ENCODE results near the gene MPL.
A peak's percentile ranks its signal among the peaks of the same experiment; 100 is the strongest.

Gene MPL

DNA sequence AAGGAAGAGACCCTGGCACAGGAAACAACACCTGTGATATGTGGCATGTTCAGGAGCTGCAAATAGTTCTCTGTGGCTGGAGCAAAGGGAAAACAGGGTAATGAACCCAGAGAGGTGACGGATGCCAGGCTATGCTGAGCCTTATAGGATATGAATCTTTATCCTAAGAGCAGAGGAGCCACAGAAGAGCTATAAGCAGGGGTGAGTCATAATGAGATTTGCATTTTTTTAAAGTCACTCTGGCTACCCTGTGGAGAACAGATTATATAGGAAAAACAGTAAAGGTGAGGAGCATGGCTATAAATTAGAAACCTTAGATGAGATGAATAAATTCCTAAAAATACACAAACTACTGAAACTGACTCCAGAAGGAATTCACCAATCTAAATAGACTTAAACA, 12.8 kb upstream of the MPL start:
- Histone ChIP-seq H3K9me3 (ENCODE audit: control insufficient read depth, insufficient read depth, low read depth, low read length) (no peaks in the 10 kb centered on the region), H3K4me1 (ENCODE audit: control insufficient read depth, insufficient read depth, low read length) (no peaks in the 10 kb centered on the region), H3K27ac (ENCODE audit: extremely low read depth, low read depth, low read length) (no peak overlapping the region), H3K36me3 (ENCODE audit: control insufficient read depth in 2 of 2, insufficient read depth in 1 of 2, low read length in 2 of 2) (no peaks in the 10 kb centered on the region), H3K4me3 (ENCODE audit: low read depth, low read length) (no peak overlapping the region)
- ChIA-PET CTCF (no interaction called here), POLR2A (no interaction called here)
- no peak for TF ChIP-seq ZNF155 (tag by site-specific recombination; IDR thresholded peaks at IDR 0.05)
- TF ChIP-seq, protein P1, sequence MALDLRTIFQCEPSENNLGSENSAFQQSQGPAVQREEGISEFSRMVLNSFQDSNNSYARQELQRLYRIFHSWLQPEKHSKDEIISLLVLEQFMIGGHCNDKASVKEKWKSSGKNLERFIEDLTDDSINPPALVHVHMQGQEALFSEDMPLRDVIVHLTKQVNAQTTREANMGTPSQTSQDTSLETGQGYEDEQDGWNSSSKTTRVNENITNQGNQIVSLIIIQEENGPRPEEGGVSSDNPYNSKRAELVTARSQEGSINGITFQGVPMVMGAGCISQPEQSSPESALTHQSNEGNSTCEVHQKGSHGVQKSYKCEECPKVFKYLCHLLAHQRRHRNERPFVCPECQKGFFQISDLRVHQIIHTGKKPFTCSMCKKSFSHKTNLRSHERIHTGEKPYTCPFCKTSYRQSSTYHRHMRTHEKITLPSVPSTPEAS (tag by site-specific recombination; IDR thresholded peaks at IDR 0.05) = no peak
- TF ChIP-seq, protein P2, sequence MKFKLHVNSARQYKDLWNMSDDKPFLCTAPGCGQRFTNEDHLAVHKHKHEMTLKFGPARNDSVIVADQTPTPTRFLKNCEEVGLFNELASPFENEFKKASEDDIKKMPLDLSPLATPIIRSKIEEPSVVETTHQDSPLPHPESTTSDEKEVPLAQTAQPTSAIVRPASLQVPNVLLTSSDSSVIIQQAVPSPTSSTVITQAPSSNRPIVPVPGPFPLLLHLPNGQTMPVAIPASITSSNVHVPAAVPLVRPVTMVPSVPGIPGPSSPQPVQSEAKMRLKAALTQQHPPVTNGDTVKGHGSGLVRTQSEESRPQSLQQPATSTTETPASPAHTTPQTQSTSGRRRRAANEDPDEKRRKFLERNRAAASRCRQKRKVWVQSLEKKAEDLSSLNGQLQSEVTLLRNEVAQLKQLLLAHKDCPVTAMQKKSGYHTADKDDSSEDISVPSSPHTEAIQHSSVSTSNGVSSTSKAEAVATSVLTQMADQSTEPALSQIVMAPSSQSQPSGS (tag by site-specific recombination; IDR thresholded peaks at IDR 0.05; ENCODE audit: low read depth) = no peak
- TF ChIP-seq FEZF1 (tag by site-specific recombination; IDR thresholded peaks at IDR 0.05) = no peak
- TF ChIP-seq SP3 (tag by site-specific recombination; IDR thresholded peaks at IDR 0.05) = no peak
- TF ChIP-seq ZNF311 (tag by site-specific recombination; IDR thresholded peaks at IDR 0.05; ENCODE audit: borderline replicate concordance) = no peak
- TF ChIP-seq MEIS1 (CRISPR knock-in tag; IDR thresholded peaks at IDR 0.05; ENCODE audit: borderline replicate concordance) = no peak
- TF ChIP-seq, protein P3, sequence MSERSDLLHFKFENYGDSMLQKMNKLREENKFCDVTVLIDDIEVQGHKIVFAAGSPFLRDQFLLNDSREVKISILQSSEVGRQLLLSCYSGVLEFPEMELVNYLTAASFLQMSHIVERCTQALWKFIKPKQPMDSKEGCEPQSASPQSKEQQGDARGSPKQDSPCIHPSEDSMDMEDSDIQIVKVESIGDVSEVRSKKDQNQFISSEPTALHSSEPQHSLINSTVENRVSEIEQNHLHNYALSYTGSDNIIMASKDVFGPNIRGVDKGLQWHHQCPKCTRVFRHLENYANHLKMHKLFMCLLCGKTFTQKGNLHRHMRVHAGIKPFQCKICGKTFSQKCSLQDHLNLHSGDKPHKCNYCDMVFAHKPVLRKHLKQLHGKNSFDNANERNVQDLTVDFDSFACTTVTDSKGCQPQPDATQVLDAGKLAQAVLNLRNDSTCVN (tag by site-specific recombination; optimal IDR thresholded peaks at IDR 0.05) = no peak
- no peak for TF ChIP-seq ZNF24 (tag by site-specific recombination; IDR thresholded peaks at IDR 0.05)
- TF ChIP-seq ZNF404 (tag by site-specific recombination; IDR thresholded peaks at IDR 0.05) = no peak
- TF ChIP-seq ZSCAN30 (tag by site-specific recombination; IDR thresholded peaks at IDR 0.05) = no peak

DNA sequence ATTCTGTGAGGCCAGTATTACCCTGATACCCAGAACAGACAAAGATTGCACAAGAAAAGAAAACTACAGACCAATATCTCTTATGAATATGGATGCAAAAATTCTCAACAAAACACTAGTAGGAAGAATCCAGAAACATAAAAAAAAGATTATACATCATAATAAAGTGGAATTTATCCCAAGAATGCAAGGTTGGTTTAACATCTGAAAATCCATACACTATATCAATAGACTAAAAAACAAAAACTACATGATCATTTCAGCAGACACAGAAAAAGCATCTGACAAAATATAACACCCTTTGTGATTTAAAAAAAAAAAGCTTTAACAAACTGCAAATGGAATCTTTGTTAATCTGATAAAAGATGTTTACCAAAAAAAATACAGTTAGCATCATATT, 12.2 kb upstream of the MPL start:
- no peak overlapping the region for H3K27ac ChIP-seq (ENCODE audit: extremely low read depth, low read depth, low read length)
- no peaks in the 10 kb centered on the region for H3K36me3 ChIP-seq (ENCODE audit: control insufficient read depth in 2 of 2, insufficient read depth in 1 of 2, low read length in 2 of 2)
- no peaks in the 10 kb centered on the region for H3K9me3 ChIP-seq (ENCODE audit: control insufficient read depth, insufficient read depth, low read depth, low read length)
- TF ChIP-seq ZNF121 (tag by site-specific recombination; IDR thresholded peaks at IDR 0.05) (no peak), SETDB1 (IDR thresholded peaks at IDR 0.05; ENCODE audit: insufficient read length, low read length) (peak; percentile 73)
- H3K4me1 ChIP-seq (ENCODE audit: control insufficient read depth, insufficient read depth, low read length) = no peaks in the 10 kb centered on the region
- ChIA-PET CTCF (no interaction called here), POLR2A (no interaction called here)
- H3K4me3 ChIP-seq (ENCODE audit: low read depth, low read length) = no peak overlapping the region

DNA sequence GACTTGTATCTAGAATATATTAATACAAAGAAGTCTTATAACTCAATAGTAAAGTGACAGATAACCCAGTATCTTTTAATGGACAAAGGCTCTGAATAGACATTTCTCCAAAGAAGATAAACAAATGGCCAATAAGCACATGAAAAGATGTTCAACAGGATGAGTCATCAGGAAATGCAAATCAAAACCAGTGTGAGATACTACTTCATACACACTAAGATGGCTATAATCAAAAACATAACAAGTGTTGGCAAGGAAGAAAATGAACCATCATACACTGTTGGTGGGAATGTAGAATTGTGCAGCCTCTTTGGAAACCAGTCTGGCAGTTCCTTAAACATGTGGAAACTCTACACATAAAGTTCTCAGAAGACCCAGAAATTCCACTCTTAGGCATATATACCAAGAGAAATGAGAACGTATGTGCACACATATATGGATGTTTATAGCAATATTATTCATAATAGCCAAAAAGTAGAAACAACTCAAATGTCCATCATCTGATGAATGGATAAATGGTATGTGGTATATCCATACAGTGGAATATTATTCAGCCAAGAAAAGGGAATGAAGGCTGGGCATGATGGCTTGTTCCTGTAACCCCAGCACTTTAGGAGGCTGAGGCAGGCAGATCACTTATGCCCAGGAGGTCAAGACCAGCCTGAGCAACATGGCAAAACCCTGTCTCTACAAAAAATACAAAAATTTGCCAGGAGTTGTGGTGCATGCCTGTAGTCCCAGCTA, 9.9 kb upstream of the MPL start:
- no peak for TF ChIP-seq ZNF16 (tag by site-specific recombination; IDR thresholded peaks at IDR 0.05; ENCODE audit: low read depth)
- TF ChIP-seq ZNF146 (tag by site-specific recombination; IDR thresholded peaks at IDR 0.05) = peak; percentile 95
- TF ChIP-seq, protein P4, sequence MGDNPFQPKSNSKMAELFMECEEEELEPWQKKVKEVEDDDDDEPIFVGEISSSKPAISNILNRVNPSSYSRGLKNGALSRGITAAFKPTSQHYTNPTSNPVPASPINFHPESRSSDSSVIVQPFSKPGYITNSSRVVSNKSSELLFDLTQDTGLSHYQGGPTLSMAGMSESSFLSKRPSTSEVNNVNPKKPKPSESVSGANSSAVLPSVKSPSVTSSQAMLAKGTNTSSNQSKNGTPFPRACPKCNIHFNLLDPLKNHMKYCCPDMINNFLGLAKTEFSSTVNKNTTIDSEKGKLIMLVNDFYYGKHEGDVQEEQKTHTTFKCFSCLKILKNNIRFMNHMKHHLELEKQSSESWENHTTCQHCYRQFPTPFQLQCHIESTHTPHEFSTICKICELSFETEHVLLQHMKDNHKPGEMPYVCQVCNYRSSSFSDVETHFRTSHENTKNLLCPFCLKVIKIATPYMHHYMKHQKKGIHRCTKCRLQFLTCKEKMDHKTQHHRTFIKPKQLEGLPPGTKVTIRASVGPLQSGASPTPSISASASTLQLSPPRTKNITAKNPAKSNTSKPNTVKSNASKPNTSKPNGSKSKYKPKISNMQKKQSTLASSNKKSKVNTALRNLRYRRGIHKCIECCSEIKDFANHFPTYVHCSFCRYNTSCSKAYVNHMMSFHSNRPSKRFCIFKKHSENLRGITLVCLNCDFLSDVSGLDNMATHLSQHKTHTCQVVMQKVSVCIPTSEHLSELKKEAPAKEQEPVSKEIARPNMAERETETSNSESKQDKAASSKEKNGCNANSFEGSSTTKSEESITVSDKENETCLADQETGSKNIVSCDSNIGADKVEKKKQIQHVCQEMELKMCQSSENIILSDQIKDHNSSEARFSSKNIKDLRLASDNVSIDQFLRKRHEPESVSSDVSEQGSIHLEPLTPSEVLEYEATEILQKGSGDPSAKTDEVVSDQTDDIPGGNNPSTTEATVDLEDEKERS (tag by site-specific recombination; IDR thresholded peaks at IDR 0.05) = 0 out of 2 replicates have a peak, but pooled peaks have one; percentile 58

More for the DNA sequence above, 9.9 kb upstream of the MPL start:
- Histone ChIP-seq H3K4me3 (ENCODE audit: low read depth, low read length) (no peak overlapping the region), H3K9me3 (ENCODE audit: control insufficient read depth, insufficient read depth, low read depth, low read length) (no peaks in the 10 kb centered on the region), H3K27ac (ENCODE audit: extremely low read depth, low read depth, low read length) (no peak overlapping the region), H3K36me3 (ENCODE audit: control insufficient read depth in 2 of 2, insufficient read depth in 1 of 2, low read length in 2 of 2) (no peaks in the 10 kb centered on the region), H3K4me1 (ENCODE audit: control insufficient read depth, insufficient read depth, low read length) (no peaks in the 10 kb centered on the region)
- ChIA-PET POLR2A (no interaction called here), CTCF (no interaction called here)

All from HEK293 (cell line).